HG02970 (cell line): Measurements from ENCODE around the gene ACE.

ENCODE experiments used
- ATAC-seq: cut with Tn5 transposase; IDR thresholded peaks from one replicate; pipeline ENCODE4 v1.9.1; 2021; ENCODE audit warnings: mild to moderate bottlenecking, moderate library complexity, moderate number of reproducible peaks; ENCODE audit not compliant: unreplicated experiment, low FRiP score

The ACE gene

DNA sequence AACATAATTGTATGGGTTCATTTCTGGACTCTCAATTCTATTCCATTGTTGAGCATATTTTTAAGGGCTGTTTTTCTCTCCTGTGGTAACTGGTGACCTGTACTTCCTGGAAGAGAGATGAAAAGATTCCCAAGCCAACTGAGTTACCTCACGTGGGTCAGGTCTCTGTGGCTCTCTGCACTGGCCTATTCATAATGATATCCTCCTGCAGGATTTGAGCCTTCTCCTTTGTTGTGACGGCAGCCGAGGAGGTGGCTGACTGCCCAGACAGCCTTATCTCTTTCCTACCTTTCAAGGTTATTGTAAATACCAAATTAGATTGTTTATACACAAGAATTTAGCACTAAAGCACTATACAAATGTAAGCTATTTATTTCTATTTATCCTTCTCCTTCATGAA, 2.7 kb upstream of the ACE start:
- no peak for ATAC-seq

DNA sequence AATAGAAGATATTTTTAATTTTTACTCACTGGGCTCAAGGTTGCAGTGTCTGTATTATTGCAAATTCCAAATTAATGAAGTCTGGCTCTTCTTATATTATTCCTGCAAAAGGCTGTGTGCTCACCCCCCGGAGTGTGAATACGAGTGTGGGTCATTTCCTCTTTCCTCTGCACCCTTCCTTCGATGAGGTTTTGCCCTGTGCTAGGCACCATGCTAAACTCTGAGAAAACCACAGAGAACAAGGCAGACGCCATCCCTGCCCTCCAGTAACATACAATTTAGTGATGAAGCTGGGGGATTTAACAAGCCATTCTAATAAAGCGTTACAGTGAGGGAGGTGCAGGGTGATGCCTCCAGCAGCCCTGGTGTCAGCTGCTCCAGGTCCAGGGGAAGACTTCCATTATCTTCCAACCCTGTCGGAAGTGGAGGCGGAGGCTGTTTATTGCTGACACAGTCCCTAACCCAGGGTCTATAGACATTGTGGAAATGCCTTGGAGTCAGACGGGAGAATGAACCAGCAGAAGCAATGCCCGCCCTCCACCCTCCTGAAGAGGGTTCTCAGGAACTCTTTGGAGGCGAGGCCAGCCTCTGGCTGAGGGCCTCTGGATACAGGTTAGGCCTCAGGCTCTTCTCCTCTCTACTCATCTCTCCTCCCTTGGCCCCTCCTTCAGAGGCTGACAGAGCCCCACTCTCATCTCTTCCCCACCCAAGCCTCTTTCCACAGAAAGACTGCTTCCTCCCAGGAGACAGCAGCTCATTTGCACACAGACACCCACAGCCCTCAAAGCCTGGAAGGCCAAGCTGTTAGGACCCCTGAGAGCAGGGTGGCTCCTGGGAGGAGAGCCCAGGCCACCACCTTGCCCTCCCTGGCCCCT, 2.0 kb upstream of the ACE start:
- ATAC-seq, result no peak

GRCh38 chr17:63475491-63476412, 1.1 kb upstream of the ACE start:
- no peak for ATAC-seq

DNA sequence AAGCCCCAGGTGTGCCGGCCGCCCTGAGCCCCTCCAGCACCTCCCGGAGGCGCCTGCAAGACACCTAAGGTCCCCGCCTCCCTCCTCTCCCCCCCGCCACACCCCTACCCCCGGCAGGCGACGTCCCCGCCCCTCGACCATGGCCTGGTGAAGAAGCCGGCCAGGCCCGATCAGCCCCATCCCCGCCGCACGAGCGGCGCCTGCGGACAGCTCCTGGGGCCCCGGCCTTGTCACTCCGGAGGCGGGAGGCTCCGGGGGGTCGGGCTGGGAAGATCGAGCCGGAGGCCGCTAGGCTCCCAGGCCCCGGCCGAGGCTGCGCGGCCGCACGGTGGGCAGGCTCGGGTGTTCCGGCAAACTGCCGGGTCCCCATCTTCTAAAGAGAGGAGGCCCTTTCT, 405 bp upstream of the ACE start:
- ATAC-seq, result no peak

GRCh38 chr17:63477480-63478440, 899 bp downstream of the ACE start:
- no peak for ATAC-seq

GRCh38 chr17:63478814-63479494, 2.1 kb downstream of the ACE start:
- ATAC-seq, result no peak

DNA sequence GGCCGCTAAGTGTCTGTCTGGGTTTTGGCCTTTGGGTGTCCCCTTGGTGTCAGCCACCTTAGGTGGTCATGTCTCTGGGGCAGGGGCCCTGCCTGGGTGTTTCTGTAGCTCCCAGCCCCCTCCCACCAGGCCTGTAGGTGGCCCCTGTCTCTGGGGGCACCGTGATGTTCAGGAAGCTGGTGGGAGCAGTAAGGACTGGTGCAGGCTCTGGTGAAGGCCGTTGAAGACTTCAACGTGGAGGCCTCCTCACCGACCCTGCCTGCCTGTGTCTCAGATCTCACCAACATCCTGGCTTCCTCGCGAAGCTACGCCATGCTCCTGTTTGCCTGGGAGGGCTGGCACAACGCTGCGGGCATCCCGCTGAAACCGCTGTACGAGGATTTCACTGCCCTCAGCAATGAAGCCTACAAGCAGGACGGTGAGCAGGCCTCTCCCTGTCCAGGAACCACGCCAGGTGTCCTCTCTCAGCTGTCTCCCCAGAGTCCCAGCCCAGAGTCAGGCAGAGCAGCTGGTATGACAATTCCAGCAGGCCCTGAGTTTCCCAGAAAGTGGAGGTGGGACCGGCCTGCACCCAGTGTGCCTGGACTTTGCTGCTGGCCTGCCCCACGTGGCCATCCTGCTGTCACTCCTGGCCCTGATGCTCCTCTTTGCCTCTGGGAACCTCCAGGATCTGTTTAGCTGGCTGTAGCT, 2.8 kb downstream of the ACE start:
- no peak for ATAC-seq

GRCh38 chr17:63480192-63480784, 3.4 kb downstream of the ACE start:
- ATAC-seq, result no peak

- ATAC-seq, result no peak
Measured at GRCh38 chr17:63480826-63481487, 4.1 kb downstream of the ACE start.

DNA sequence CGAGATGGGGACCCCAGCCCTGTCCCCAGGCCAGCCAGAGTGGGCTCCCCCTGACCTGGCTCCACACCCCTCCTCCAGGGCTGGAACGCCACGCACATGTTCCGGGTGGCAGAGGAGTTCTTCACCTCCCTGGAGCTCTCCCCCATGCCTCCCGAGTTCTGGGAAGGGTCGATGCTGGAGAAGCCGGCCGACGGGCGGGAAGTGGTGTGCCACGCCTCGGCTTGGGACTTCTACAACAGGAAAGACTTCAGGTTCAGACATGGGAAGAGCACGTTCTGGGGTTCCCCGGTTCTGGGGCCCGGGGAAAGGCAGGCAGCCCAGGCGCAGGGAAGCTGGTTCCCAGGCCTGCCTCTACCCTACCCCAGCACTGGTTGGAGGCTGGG, 4.6 kb downstream of the ACE start:
- no peak for ATAC-seq

GRCh38 chr17:63482509-63482908, 5.6 kb downstream of the ACE start:
- no peak for ATAC-seq

GRCh38 chr17:63483038-63483437, 6.2 kb downstream of the ACE start:
- ATAC-seq, result no peak

- no peak for ATAC-seq
Measured at GRCh38 chr17:63483655-63484575, 7.1 kb downstream of the ACE start.

DNA sequence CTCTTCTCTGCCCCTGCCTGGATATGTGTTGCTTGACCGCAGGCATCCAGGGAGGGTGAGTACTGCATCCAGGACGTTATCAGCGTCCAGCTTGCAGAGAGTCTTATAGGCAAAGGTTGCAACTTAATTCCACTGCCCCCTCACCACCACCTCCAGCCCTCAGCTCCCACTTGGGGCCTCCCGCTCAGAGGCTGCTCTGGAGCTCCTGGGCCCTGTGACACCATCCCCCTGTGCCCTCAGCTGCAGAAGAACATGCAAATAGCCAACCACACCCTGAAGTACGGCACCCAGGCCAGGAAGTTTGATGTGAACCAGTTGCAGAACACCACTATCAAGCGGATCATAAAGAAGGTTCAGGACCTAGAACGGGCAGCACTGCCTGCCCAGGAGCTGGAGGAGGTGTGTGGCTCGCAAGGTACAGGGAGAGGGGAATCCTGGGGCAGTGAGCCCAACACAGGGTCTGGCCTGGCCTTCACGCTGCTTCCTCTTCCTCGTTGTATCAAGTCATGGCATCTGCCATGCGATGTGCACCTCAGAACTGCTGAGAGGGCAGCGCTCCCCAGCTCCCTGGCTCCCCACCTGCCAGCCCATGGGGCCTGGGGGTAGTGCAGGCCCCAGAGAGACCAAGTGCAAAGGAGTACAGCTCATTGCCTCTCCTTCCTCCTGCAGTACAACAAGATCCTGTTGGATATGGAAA, 9.6 kb downstream of the ACE start:
- ATAC-seq, result no peak

DNA sequence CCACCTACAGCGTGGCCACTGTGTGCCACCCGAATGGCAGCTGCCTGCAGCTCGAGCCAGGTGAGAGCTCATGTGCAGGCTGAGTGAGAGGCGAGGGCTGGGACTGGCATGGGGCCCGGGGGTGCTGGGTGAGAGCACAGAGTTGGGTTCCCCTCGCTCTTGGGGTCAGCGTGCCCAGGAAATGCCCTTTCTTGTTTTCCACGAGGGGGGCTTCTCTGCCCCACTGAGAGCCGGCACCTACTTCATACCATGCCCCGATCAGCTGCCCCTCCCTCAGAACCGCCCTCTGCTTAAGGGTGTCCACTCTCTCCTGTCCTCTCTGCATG, 10.1 kb downstream of the ACE start:
- no peak for ATAC-seq

- ATAC-seq, result no peak
Measured at GRCh38 chr17:63488851-63489250, 12.0 kb downstream of the ACE start.

DNA sequence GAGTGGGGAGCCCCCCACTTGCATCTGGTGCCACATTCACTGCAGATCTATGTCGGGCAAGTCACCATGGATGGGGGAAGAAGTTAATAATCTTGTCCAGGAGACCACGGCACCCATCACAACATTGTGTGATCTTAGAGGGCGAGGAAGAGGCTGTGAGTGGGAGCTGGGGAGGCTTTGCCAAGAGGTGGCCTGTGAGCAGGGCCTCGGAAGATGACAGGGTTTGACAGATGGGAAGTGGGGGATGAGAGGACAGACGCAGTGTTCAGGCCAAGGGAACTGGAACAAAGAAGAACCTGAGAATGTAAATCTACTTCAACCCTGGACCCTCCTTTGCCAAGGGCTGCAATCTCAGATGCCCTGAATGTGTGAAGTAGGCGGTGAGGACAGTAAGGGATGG, 12.4 kb downstream of the ACE start:
- no peak for ATAC-seq
